Activated CD8-positive, alpha-beta T cell treated with anti-CD3 and anti-CD28 coated beads, Interleukin-2, amount 10 ng/mL, durations not matched to agents 7 days and 5 days (primary cell): ENCODE results near the gene CCNB2. TPM values are rescaled to one million over a fixed set of nuclear protein-coding genes. Genes with fewer than 3 reads are reported as not detected.
"Not testable (repeated sequence)": the region's sequence is repeated elsewhere in the genome, so short reads cannot be mapped to it uniquely, and the experiment has no call there.

Experiments
- ATAC-seq: fragments of 150-1000 bp; cut with Tn5 transposase; one replicate; pipeline ENCODE4 v1.10.0; 2021; ENCODE audit warnings: moderate library complexity
- CTCF ChIA-PET: fragments of 350-600 bp; sonication (Branson Sonifier 250); formaldehyde crosslinking; loops from one replicate; lab custom pipeline; 2021; ENCODE audit warnings: antibody characterized with exemption; lab: Charles Lee
- POLR2A ChIA-PET: fragments of 350-600 bp; sonication (Branson Sonifier 250); formaldehyde crosslinking; loops from one replicate; lab custom pipeline; 2021; ENCODE audit warnings: antibody characterized with exemption; lab: Charles Lee
- DNase-seq: peaks from one replicate; pipeline ENCODE4 v3.0.0-alpha.2; 2020
- H3K27ac Mint-ChIP-seq: one replicate; pipeline ENCODE4 v1.8.0; 2021; ENCODE audit warnings: mild to moderate bottlenecking, mixed read lengths
- H3K27me3 Mint-ChIP-seq: one replicate; pipeline ENCODE4 v1.8.0; 2021; ENCODE audit warnings: low read depth, mixed read lengths
- H3K36me3 Mint-ChIP-seq: one replicate; pipeline ENCODE4 v1.8.0; 2021; ENCODE audit warnings: low read depth, mixed read lengths
- H3K4me1 Mint-ChIP-seq: one replicate; pipeline ENCODE4 v1.8.0; 2021; ENCODE audit warnings: low read depth, mixed read lengths
- H3K4me3 Mint-ChIP-seq: one replicate; pipeline ENCODE4 v1.8.0; 2021; ENCODE audit warnings: mild to moderate bottlenecking, mixed read lengths
- H3K9me3 Mint-ChIP-seq: one replicate; pipeline ENCODE4 v1.8.0; 2022; ENCODE audit warnings: mixed read lengths; ENCODE audit not compliant: insufficient read depth
- total RNA-seq, 2 experiments: library from RNA; stranded (reverse); gene quantifications; one replicate each; pipeline ENCODE4 v1.2.3, GENCODE V29; 2021

Gene CCNB2
- total RNA-seq, 2 experiments from 2014 or later: 107 to 112 TPM

GRCh38 chr15:59154243-59154642, 49.3 kb downstream of the CCNB2 start:
- Mint-ChIP-seq H3K4me1 (no peaks in the 10 kb centered on the region), H3K27ac (no peak overlapping the region), H3K27me3 (no peaks in the 10 kb centered on the region), H3K9me3 (no peaks in the 10 kb centered on the region), H3K36me3 (peaks cover 46% of the 10 kb centered on the region), H3K4me3 (no peak overlapping the region)
- ChIA-PET CTCF (interaction anchor here (1.0 kb wide), 1 partner anchor 379 kb away, joined by 3 read pairs; no protein-coding TSS in a partner anchor), POLR2A (no interaction called here)
- ATAC-seq (no peak), DNase-seq (no peak)

GRCh38 chr15:59155431-59155830, 50.5 kb downstream of the CCNB2 start:
- peaks cover 45% of the 10 kb centered on the region for H3K36me3 Mint-ChIP-seq
- no peaks in the 10 kb centered on the region for H3K9me3 Mint-ChIP-seq
- ATAC-seq (no peak), DNase-seq (no peak)
- H3K4me3 Mint-ChIP-seq: no peak overlapping the region
- no peak overlapping the region for H3K27ac Mint-ChIP-seq
- no peaks in the 10 kb centered on the region for H3K4me1 Mint-ChIP-seq
- POLR2A ChIA-PET: no interaction called here
- CTCF ChIA-PET: interaction anchor here (0.8 kb wide), 1 partner anchor 373 kb away, joined by 3 read pairs; no protein-coding TSS in a partner anchor
- H3K27me3 Mint-ChIP-seq: no peaks in the 10 kb centered on the region

- Mint-ChIP-seq H3K9me3 (no peaks in the 10 kb centered on the region), H3K4me3 (no peak overlapping the region), H3K27ac (no peak overlapping the region), H3K4me1 (no peaks in the 10 kb centered on the region), H3K27me3 (no peaks in the 10 kb centered on the region), H3K36me3 (peaks cover 47% of the 10 kb centered on the region)
- no peak for ATAC-seq
- POLR2A ChIA-PET: no interaction called here
- no peak for DNase-seq
- CTCF ChIA-PET: no interaction called here
These were observed 52.5 kb downstream of the CCNB2 start for GRCh38 chr15:59157396-59157795.

GRCh38 chr15:59157840-59158700, 53.1 kb downstream of the CCNB2 start:
- no peak for ATAC-seq
- CTCF ChIA-PET: no interaction called here
- no peaks in the 10 kb centered on the region for H3K27me3 Mint-ChIP-seq
- no peak for DNase-seq
- no peak overlapping the region for H3K27ac Mint-ChIP-seq
- H3K36me3 Mint-ChIP-seq: peaks cover 46% of the 10 kb centered on the region
- no peaks in the 10 kb centered on the region for H3K9me3 Mint-ChIP-seq
- POLR2A ChIA-PET: no interaction called here
- H3K4me1 Mint-ChIP-seq: no peaks in the 10 kb centered on the region
- no peak overlapping the region for H3K4me3 Mint-ChIP-seq

DNA sequence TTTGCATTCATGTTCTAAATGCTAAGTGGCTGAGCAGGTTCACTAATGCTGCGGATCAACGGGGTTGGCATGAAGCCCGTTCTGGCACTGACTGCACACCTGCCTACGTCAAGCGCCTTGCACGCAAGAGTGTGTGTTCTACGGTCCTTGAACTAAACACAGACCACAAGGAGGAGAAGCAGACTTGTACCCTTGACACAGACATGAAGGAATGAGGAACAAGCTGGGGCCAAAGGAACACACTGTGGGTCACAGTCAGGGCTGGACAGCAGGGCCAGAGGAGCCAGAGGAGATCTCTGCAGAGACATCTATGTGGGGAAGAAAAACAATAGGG, 53.7 kb downstream of the CCNB2 start:
- H3K9me3 Mint-ChIP-seq: no peaks in the 10 kb centered on the region
- H3K36me3 Mint-ChIP-seq: peaks cover 40% of the 10 kb centered on the region
- H3K4me1 Mint-ChIP-seq: no peaks in the 10 kb centered on the region
- H3K27me3 Mint-ChIP-seq: no peaks in the 10 kb centered on the region
- CTCF ChIA-PET: no interaction called here
- POLR2A ChIA-PET: no interaction called here
- no peak for DNase-seq
- no peak for ATAC-seq
- H3K4me3 Mint-ChIP-seq: no peak overlapping the region
- no peak overlapping the region for H3K27ac Mint-ChIP-seq

- Mint-ChIP-seq H3K27ac (no peak overlapping the region), H3K9me3 (no peaks in the 10 kb centered on the region), H3K4me3 (no peak overlapping the region), H3K4me1 (no peaks in the 10 kb centered on the region), H3K36me3 (peaks cover 41% of the 10 kb centered on the region), H3K27me3 (no peaks in the 10 kb centered on the region)
- ATAC-seq (no peak), DNase-seq (no peak)
- POLR2A ChIA-PET: no interaction called here
- CTCF ChIA-PET: no interaction called here
These were observed 54.3 kb downstream of the CCNB2 start for GRCh38 chr15:59159210-59159609.

DNA sequence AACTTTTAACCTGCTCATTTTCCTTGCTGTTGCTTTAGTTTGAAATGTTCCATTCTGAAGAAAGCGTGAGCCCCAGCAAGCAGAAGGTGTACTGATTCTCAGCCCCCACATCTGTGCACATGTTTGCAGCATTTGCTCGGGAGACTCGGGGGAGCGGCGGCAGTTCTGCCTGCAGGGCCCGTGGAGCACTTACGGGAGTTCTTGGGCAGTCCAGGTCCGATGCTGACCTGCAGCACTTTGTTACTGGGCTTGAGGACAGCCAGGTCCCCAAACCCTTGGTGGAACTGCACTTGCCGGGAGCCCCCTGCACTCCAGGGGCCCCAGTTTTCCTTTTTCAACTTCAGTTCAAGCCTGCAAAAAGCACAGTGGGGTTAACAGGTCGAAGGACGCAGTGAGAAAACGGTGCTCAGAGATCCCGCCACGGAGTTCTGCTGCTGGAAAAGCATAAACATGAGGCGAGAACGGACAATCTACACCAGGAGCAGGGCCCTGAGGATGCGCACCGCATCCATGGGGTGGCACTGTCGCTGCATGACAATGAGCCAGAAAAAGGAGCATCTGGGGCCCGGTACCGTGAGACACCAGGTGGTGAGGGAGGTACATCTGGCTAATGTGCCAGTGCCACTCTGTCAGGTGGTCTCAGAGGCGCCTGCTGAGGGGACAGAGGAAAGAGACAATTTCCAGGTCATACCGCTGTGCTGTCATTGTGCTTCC, 56.1 kb downstream of the CCNB2 start:
- ChIA-PET CTCF (interaction anchor here (0.6 to 1.5 kb wide), 6 partner anchors 23 to 368 kb away, joined by 3 to 7 read pairs (median 3); no protein-coding TSS in a partner anchor), POLR2A (interaction anchor here (1.0 kb wide), 1 partner anchor 17 kb away, joined by 3 read pairs; no protein-coding TSS in a partner anchor)
- Mint-ChIP-seq H3K27ac (no peak overlapping the region), H3K27me3 (no peaks in the 10 kb centered on the region), H3K4me1 (peaks cover 15% of the 10 kb centered on the region), H3K4me3 (no peak overlapping the region), H3K9me3 (peaks cover 7% of the 10 kb centered on the region), H3K36me3 (peaks cover 46% of the 10 kb centered on the region)
- DNase-seq (peak; percentile 52), ATAC-seq (no peak)

GRCh38 chr15:59162080-59162479, 57.1 kb downstream of the CCNB2 start:
- not testable (repeated sequence) for DNase-seq, H3K4me3 Mint-ChIP-seq, H3K9me3 Mint-ChIP-seq, H3K27me3 Mint-ChIP-seq, ATAC-seq, H3K27ac Mint-ChIP-seq
- peaks cover 50% of the 10 kb centered on the region for H3K36me3 Mint-ChIP-seq
- CTCF ChIA-PET: interaction anchor here (0.8 to 1.5 kb wide), 7 partner anchors 11 to 367 kb away, joined by 3 to 7 read pairs (median 3); no protein-coding TSS in a partner anchor
- H3K4me1 Mint-ChIP-seq: peaks cover 23% of the 10 kb centered on the region
- POLR2A ChIA-PET: interaction anchor here (0.6 to 1.0 kb wide), 3 partner anchors 18 to 313 kb away, joined by 3 to 6 read pairs (median 4); no protein-coding TSS in a partner anchor

GRCh38 chr15:59165726-59166125, 60.8 kb downstream of the CCNB2 start:
- H3K27ac Mint-ChIP-seq: peak overlapping the region; percentile 48
- CTCF ChIA-PET: interaction anchor here (0.6 to 2.7 kb wide), 10 partner anchors 9 to 476 kb away, joined by 3 to 11 read pairs (median 4); no protein-coding TSS in a partner anchor

GRCh38 chr15:59166166-59166565, 61.2 kb downstream of the CCNB2 start:
- H3K9me3 Mint-ChIP-seq: peaks cover 7% of the 10 kb centered on the region
- POLR2A ChIA-PET: no interaction called here
- peak overlapping the region; percentile 48 for H3K27ac Mint-ChIP-seq
- peaks cover 52% of the 10 kb centered on the region for H3K36me3 Mint-ChIP-seq
- CTCF ChIA-PET: interaction anchor here (0.6 to 2.7 kb wide), 8 partner anchors 8 to 476 kb away, joined by 3 to 11 read pairs (median 4); no protein-coding TSS in a partner anchor
- H3K4me1 Mint-ChIP-seq: peaks cover 55% of the 10 kb centered on the region
- ATAC-seq (no peak), DNase-seq (no peak)
- H3K27me3 Mint-ChIP-seq: no peaks in the 10 kb centered on the region
- no peak overlapping the region for H3K4me3 Mint-ChIP-seq

More at GRCh38 chr15:59165726-59166125, 60.8 kb downstream of the CCNB2 start:
- H3K4me1 Mint-ChIP-seq: peaks cover 52% of the 10 kb centered on the region
- no peak for ATAC-seq
- H3K36me3 Mint-ChIP-seq: peaks cover 50% of the 10 kb centered on the region
- no peaks in the 10 kb centered on the region for H3K27me3 Mint-ChIP-seq
- peak; percentile 38 for DNase-seq
- H3K9me3 Mint-ChIP-seq: peaks cover 7% of the 10 kb centered on the region
- H3K4me3 Mint-ChIP-seq: no peak overlapping the region
- POLR2A ChIA-PET: no interaction called here

DNA sequence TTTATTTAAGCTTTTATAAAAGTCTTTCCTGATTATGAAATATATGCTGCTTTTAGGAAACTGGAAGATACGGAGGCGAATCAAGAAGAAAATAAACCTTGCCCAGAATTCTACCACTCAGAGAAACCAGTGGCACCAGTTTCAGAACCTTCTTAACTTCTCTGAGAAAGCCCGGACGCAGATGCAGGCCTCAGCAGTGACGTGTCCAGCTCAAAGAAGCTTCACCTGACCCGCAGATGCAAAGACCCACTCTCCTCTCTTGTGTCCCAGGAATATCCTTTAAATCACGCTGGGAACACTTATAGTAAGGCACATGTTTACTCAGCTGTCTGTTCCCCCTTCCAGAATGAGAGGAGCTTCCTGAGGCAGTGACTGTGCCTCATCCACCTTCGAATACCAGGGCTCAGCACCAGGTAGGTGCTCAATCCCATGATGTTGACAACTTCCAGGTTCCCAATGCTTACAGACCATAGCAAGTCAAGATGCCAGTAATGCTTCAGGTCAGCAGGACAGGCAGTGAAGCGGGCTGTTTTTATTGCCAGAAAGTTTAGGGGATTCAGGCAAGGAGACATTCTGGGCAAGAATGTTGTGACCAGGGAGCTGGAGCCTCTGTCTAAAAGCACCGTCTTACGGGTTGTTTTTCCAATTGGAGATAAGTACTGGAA, 61.8 kb downstream of the CCNB2 start:
- ChIA-PET CTCF (interaction anchor here (1.1 to 2.7 kb wide), 5 partner anchors 8 to 362 kb away, joined by 3 to 11 read pairs (median 5); no protein-coding TSS in a partner anchor), POLR2A (no interaction called here)
- no peak for ATAC-seq
- Mint-ChIP-seq H3K9me3 (peaks cover 7% of the 10 kb centered on the region), H3K4me3 (no peak overlapping the region), H3K27ac (peak overlapping the region; percentile 48), H3K36me3 (peaks cover 52% of the 10 kb centered on the region), H3K27me3 (no peaks in the 10 kb centered on the region), H3K4me1 (peaks cover 55% of the 10 kb centered on the region)
- no peak for DNase-seq
